PC-3 (cell line): Measurements from ENCODE around the gene SAGE1.

ENCODE experiments used
- CTCF ChIP-seq: fragments of 300-600 bp; sonication (generic); conservative IDR thresholded peaks from 2 replicates; pipeline ENCODE4 v1.5.1; 2017; ENCODE audit warnings: antibody characterized with exemption, low read depth, mild to moderate bottlenecking, low read length
- EZH2 ChIP-seq: fragments of 300-600 bp; sonication (generic); IDR thresholded peaks from one replicate; pipeline ENCODE4 v1.6.1; 2017; ENCODE audit warnings: antibody characterized with exemption, mild to moderate bottlenecking, low read length; ENCODE audit not compliant: unreplicated experiment
- EZH2phosphoT487 ChIP-seq: fragments of 300-600 bp; sonication (generic); IDR thresholded peaks from 2 replicates; pipeline ENCODE4 v1.6.1; 2018; ENCODE audit warnings: mild to moderate bottlenecking, antibody characterized with exemption, low read length, borderline replicate concordance

- TF ChIP-seq EZH2phosphoT487 (no peak), CTCF (peak; percentile 56), EZH2 (no peak)
Observed at GRCh38 chrX:135931644-135932487, 38.4 kb downstream of the SAGE1 start.
